HG03469 (cell line): Measurements from ENCODE around the gene COL8A1.
"Not testable (repeated sequence)": the region's sequence is repeated elsewhere in the genome, so short reads cannot be mapped to it uniquely, and the experiment has no call there.

Source experiments
- ATAC-seq: cut with Tn5 transposase; IDR thresholded peaks from one replicate; pipeline ENCODE4 v1.9.1; 2021; ENCODE audit warnings: mild to moderate bottlenecking, moderate library complexity, moderate number of reproducible peaks; ENCODE audit not compliant: unreplicated experiment

COL8A1 gene

DNA sequence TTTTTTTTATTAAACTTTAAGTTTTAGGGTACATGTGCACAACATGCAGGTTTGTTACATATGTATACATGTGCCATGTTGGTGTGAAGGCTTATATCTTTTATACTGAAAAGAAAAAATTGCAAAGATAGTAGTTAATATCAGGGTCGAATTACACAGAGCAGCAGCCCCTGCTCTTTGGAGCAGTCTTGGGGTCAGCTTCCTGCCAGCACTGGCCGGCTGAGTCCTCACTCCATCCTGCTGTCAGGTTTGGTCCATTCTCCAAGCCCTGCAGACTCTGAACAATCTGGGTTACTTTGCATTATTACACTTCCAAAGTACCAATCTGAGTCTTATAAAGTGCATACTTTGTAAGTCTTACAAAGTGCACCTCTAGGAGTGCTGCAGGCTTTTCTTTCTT, 66.0 kb downstream of the COL8A1 start:
- ATAC-seq: no peak

DNA sequence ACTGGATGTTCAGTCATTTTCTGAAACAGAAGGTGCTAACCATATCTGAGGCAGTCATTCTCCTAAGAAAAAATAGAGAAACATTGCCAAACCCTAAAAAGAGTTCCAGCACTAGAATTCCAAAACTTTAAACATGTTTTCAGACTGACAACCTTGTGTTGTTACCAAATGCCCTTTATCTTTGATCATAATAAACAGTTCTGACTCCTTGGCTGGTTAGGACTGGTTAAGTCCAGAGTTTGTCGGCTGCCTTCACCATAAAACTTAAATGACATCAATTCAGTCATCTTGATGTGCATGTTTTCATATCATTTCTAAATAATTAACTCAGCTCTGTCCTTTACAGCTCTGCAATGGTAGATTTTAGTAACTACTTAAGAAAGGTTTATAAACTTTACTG, 68.0 kb downstream of the COL8A1 start:
- ATAC-seq: no peak

DNA sequence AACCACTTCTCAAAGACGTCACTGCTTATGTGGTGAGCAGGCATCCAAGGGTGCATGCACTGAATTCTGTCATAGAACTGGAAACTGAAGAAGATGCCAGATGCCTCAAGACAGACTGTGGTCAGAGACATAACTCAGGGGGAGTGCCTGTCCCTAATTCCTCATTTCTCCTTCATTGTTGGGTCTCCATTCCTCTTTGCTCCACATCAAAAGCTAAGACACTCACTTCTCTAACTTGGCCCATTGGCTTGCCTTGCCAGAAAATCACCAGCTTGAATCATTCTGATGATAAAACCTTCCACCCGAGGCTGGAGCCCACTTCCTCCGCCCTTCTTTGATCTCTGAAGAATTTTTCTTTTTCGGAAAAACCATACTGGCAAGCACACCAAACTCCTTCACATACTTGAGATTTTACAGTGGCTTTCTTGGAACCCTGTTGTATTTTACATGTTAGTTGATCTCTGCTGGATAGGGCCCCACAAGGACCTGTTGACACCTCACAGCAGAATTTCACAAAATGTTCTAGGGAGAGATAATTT, 69.9 kb downstream of the COL8A1 start:
- no peak for ATAC-seq

DNA sequence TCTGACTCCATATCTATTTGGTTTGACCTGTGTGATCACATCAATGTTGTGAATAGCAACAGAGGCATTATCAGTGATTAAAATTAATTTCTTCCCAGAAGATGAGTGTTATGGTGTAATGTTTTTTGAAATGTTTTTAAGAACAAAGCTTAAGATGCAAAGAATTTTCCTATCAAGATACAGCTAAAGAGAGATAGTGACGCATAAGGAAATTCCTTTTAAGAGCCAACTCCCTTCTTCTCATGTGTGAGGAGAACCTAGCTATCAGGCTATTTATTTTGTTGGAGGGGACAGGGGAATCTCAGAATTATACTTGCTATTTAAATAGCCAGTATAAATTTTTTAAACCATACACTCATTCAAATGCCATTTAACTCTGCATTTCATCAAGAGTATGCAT, 71.3 kb downstream of the COL8A1 start:
- no peak for ATAC-seq

DNA sequence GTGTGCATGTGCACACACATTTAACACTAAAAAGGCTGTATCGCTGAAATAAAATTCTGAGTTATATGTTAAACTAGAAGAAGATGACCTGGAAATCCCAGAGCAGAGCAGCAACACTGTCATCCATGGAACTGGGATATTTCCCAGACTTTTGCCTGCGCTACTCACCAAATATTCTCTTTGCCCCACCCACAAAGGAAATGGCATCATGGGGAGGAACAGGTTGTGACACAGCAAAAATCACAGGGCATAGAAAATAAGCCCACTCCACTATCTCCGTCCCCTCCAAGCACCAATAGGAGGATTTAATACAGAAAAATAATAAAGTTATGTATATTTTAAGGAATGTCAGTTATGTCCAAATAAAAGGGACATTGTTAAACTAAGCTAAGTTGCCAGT, 71.7 kb downstream of the COL8A1 start:
- ATAC-seq: no peak

DNA sequence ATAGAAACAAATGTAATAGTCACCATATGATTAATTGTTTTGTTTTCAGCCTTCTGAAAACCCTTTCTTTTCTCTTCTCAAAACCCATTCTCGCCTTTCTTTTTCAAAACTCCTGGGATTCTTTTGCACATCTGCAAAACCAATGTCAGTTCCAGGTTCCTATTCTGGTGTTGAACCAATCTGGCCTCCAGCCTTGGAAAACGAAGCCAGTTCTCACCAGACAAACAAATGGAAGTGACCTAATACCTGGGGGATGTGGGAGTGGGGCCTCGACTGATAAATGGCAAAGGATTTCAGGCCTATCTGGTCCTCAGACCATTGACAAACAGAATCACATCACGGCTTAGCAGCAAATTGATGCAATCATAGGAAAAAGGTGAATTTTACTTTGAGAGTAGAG, 73.0 kb downstream of the COL8A1 start:
- no peak for ATAC-seq

DNA sequence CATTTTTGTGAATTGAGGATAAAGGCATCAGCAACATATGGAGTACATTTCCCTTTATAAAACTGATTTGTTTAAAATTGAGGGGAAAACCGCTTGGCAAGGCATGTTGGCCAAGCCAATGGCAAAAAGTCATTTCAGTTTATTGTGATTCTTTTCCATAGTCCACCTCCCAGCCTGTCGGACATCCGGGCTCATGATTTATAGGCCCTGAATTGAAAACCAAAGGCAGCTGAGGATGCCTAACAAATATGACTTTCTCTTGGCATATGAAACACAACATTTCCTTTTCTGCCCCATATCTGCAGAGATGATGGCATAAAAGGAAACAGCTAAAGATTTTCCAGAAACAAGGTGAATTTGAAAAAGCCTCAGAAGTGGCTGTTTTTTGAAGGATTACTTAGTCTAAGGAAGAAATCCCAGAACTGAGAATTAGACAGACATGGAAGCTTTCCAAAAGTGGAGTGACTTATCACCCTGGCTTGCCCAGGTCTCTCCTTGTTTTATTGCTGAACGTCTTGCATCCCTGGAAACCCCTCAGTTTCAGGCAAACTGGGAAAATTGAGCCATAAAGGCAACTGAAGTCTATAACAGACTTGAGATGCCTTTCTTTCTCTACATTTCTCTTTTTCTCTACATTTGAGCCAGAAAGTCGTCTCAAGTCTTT, 74.0 kb downstream of the COL8A1 start:
- ATAC-seq: no peak

DNA sequence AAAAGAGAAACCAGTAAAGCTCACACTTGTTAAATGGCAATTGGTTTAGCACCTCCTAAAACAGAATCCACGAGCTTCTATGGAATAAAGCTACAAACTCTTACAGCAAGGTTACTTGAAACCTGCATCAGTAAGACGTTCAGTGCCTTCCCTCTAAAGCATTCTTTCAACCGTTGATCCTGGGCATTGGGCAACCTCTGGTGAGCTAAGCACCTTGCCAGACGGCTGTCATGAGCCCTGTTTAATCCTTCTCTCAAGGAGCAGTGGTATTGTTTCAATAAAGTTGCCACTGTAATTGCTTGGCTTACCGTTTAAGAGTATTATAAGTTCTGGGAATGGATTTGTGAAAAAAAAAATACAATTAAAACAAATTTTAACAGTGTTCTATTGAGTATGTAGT, 75.0 kb downstream of the COL8A1 start:
- ATAC-seq: no peak

DNA sequence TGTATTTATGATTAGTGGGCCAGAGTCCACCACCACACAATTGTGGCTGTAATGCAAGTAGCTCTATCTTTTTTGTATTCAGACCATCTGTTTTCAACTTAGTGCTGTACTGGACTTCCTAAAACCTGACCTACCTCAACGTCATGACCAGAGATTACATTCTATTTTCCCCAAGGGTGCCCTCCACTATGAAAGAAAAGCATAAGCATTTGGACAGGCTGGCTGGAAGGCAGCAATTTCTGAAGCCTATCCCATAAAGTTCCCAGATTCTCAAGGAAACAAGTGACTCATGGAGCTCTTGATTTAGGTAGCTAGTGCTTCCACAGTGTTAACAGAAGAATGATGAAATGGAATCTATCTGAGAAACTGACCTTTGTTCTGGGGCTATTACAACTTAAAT, 75.8 kb downstream of the COL8A1 start:
- no peak for ATAC-seq

DNA sequence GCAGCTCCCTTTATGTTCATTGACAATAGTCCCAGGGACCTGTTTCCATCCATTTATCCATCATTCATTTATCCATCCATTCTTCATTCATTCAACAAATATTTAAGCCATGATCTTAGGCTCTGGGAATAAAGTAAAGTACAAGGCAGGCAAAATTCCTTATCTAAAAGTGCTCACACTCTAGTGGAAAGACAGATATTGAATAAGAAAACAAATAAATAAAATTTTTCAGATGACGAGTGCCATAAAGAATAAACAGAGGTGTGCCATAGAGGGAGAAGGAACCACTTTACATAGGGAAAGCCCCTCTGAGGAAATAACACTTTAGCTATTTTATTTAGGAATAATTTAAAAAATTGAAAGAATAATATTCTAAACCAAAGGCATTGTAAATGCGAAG, 76.2 kb downstream of the COL8A1 start:
- ATAC-seq: no peak

DNA sequence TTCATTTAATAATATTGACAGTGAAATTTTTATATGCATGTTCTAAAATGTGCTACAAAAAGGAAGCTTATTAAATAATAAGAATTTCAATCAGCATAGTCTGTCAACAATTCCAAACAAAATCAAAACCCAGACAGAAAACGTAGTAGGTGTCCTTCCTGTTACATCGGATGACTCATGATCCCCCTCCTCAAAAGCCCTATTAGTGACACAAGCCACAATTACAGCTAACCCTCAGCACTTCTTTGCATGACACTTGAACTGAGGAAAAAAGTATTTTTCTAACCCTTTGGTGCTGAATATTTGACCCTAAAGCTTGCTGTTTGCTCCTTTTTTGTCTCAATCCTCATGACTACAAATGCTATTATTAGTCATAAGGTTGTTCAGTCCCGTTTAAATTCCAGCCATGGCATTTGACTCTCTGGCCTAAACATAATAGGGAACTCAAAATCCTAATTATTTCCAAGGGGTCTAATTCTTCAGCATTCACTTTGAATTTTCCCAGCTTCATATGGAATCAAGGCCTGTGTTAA, 78.1 kb downstream of the COL8A1 start:
- no peak for ATAC-seq

DNA sequence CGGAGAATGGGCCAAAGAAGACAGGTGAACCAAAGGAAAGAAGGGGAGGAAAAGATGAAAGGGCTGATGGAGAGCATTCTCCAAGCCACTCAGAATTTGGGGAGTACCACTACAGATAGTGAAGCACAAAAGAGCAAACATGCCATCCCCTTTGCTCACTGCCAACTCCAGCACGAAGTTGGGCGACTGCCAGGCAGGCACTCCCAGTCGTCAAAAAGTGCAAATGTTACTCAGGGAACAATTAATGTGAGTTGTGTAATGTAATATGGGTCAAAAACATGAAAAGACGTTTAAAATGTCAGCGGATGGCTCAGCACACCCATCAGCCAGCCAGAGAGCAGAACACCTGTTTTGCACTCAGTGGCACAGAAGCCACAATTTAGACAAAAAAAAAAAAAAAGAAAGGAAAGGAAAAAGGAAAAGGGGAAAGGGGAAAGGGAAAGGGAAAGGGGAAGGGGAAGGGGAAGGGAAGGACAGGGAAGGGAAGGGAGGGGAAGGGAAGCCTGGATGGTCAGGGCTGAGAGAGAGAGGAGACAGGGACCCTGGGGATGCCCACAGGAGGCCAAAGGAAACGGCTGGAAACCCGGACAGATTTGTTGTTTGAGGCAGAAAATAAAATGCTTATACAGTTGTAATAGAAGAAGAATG, 82.7 kb downstream of the COL8A1 start:
- no peak for ATAC-seq

DNA sequence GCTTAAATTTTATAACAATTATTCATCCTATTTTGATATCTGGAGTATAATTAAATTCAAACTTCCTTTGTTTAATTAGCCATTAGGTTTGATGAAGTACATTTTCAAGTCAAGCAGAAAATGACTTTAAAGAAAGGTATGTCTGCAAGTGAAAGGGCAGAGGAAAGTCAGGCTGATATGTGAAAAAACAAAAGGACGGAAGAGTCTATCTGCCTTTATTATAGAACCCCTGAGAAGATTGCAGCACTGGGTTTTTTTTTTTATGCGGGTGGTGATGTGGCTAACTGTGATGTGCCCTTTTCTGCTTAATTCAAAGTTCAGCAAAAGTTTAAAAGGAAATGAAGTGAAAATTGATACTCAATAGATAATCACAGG, 83.2 kb downstream of the COL8A1 start:
- ATAC-seq: no peak

DNA sequence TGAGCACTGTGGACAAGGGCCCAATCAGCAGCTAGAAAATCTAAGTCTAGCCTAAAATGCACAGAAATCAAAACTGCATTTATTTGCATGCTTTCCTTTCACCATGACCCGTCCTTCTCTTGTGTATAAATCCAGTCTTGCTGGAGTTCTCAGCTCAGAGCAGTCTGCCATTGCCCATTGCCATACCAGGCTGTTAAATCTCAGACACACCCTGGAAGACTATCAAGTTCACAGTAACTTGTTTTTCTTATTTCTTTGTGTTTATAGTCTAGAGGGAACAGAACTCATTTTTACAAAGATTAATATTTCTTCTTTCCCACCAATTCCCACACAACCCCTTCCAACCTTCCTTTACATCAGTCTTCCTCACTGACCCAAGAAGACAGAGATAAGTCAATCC, 85.9 kb downstream of the COL8A1 start:
- no peak for ATAC-seq

DNA sequence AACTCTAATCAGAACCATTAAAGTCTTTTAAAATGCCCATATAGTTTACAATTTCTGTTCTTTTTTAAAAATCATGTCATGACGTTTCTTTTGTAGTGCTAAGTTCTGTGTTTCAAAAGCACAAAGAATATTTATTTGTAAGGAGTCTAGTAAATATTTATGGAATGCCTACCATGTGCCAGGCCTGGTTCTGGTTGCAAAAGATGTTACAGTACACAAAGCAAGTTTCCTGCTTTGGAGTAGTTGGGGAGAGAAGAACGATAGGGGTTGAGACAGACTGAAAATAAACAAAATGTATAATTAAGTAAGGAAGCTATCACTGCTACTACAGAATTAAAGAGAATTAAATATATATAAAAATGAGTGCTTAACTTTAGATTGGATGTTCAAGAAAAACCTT, 92.5 kb downstream of the COL8A1 start:
- no peak for ATAC-seq

DNA sequence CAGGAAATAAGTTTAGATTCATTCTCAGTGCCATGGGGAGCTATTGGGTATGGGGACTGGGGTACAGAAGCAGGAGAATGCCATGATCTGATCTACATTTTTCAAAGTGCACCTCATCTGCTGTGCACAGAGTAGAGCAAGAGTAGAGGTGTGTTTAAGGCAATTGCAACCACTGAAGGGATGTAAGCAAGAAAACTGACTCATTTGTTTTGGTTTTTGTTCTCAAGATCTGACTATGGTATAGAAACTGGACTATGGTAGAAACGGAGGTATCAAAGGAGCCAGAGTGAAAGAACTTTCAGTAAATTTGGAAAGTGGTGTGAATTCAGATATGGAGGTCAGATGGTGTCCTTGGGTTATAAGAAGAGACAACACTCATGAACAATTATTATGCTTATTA, 93.1 kb downstream of the COL8A1 start:
- ATAC-seq: no peak

DNA sequence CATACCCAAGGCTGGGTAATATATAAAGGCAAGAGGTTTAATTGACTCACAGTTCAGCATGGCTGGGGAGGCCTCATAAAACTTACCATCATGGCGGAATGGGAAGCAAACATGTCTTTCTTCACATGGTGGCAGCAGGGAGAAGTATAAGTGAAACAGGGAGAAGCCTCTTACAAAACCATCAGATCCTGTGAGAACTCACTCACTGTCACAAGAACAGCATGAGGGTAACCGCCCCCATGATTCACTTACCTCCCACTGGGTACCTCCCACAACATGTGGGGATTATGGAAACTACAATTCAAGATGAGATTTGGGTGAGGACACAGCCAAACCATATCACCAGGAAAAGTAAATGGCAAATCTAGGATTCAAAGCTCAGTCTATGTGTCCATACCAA, 102.0 kb downstream of the COL8A1 start:
- ATAC-seq: not testable (repeated sequence)

DNA sequence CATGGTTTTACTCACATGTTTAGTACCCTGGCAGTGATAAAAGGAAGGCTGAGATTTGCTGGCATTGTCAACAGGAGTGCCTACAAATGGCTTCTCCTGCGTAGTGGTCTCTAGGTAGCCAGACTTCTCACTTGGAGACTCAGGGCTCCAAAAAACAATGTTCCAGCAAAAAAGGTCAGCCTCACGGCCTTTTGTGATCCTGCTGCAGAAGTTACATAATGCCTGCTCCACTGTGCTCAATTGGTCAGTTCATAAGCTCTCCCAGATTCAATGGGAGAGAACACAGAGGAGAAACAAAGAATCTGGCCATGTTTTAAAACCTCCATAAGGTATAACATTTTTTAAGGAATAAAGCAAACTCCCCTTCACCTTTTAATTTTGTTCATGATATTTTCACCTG, 103.2 kb downstream of the COL8A1 start:
- ATAC-seq: no peak

DNA sequence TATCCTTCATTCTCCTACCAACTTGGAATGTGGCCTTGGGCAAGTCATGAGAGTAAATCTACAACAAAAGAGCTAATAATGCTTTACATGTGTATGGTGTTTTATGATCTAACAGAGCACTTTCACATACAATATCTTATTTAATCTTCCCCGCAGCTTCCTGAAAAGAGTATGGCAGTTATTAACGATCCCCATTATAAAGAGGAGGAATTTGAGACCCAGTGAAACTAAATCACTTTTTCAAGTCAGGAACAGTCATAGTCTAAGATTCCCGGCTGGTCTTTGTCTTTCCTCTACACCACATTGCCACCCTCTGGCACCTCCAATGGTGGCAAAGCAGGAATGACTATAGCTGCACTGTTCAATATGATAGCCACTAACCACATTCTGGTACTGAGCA, 109.5 kb downstream of the COL8A1 start:
- no peak for ATAC-seq

DNA sequence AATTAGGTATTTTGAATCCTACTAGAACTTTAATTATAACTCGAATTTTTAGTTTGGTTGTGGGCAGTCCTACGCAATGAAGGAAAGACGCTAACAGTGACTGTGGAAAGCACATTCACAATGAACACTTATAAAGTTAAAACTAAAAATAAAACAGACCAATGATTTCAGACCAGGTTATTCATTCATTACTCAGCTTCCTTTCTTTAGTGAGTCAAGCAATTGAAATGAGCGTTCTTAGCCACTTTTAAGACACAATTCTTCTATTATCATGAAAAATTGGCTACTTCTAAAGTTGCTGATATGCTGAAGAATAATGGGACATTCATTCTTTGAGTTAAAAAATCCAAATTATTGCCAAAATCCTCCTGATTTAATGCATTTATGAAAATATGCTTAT, 113.3 kb downstream of the COL8A1 start:
- ATAC-seq: no peak

DNA sequence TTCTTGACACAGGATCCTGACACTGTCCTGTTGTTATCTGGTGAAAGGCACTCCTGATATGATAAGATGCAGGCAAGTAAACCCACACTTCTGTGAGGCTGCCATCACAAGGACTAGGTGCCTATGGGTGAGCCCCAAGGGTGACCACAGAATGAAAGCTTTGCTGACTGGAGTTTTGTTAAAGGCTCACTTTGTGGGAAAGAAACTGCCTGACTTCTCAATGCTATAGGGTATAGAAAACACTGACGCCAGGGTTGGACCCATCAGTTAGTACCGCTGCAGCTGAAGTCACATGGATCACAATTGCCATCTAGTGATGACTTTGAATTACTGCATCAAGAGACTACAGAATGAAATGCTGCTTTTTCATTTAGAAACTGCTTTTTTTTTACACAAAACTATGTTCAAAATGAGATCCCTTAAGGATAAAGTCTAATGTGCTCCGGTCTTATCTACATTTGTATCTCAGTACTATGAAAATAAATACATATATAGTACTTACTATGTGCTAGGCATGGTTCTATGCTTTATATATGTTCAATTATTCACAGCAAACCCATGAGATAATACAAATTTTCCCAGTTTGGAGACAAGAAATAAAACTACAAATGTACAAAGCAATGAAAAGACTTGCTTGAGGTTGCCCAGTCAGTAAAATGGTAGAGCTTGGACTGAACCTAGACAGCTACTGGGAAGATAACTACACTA, 115.0 kb downstream of the COL8A1 start:
- ATAC-seq: peak; percentile 61

DNA sequence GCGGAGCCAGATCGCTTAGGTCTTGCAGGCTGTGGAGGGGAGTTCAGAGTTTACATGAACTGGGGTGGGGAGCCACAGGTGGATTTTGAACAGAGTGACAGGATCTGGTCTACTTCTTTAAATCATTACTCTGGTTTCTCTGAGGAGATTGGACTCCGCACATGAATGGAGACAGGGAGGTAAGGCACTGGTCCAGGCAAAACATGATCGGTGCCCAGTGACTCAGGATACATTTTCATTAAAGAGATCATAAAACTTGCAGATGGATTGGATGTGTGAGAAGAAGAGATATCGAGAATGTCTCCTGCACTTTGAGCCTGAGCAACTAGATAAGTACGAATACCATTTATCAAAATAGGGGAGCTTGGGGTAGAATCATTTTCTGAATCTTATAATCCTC, 117.4 kb downstream of the COL8A1 start:
- ATAC-seq: no peak
